ENCODE results near the gene SULT1B1.

Gene SULT1B1

DNA sequence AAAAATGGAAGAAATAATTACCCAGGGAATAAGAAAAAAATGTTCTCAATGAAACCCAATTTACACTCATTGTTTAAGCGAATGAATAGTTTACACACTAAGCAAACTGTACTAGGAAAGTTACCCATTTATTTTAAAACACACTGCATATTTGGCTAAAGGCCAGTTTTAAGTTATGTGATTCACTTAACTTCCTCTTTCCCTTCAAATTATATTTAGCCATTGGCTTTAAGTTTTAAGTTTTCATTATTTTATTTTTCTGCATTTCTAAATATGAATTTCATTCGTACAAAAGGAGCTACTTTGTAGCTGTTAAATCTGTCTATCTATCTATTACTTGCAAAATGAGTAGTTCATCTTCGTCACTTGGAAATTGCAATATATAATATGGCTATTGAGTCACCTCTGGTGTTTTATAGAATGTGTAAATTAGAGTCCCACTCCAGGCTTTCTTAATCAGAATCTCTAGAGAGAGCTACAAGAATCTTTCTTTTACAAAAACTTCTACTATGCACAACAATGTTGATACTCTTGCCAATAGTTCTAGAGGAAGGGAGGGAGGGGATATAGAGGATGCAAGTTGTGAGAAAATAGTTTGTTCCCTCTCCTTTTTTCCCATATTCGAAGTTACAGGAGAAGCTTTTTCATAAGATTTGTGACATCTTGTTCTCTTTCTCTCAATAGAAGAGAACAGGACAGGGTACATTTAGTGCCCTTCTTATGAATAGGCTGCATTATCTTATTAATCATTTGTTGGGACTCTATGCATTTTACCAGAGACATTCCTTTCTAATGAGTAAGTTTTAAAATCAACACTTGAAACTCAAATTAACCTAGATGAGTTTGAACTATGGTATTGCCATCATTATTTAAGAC, 41.8 kb downstream of the SULT1B1 start:
- H4K20me1 ChIP-seq (ENCODE audit: insufficient read depth, low read length): no peaks in the 10 kb centered on the region
- no peaks in the 10 kb centered on the region for H3K4me1 ChIP-seq (ENCODE audit: insufficient read depth, low read length, severe bottlenecking)
- TF ChIP-seq, protein P1, sequence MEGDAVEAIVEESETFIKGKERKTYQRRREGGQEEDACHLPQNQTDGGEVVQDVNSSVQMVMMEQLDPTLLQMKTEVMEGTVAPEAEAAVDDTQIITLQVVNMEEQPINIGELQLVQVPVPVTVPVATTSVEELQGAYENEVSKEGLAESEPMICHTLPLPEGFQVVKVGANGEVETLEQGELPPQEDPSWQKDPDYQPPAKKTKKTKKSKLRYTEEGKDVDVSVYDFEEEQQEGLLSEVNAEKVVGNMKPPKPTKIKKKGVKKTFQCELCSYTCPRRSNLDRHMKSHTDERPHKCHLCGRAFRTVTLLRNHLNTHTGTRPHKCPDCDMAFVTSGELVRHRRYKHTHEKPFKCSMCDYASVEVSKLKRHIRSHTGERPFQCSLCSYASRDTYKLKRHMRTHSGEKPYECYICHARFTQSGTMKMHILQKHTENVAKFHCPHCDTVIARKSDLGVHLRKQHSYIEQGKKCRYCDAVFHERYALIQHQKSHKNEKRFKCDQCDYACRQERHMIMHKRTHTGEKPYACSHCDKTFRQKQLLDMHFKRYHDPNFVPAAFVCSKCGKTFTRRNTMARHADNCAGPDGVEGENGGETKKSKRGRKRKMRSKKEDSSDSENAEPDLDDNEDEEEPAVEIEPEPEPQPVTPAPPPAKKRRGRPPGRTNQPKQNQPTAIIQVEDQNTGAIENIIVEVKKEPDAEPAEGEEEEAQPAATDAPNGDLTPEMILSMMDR (IDR thresholded peaks at IDR 0.05; ENCODE audit: low read length): no peak
- no peak for TF ChIP-seq EZH2 (IDR thresholded peaks at IDR 0.05; ENCODE audit: borderline replicate concordance, low read length)
- no peak overlapping the region for H2AFZ ChIP-seq (ENCODE audit: low read length)
- H3K79me2 ChIP-seq (ENCODE audit: insufficient read depth, low read length): no peaks in the 10 kb centered on the region
- no peaks in the 10 kb centered on the region for H3K36me3 ChIP-seq (ENCODE audit: insufficient read depth, low read length)
- no peaks in the 10 kb centered on the region for H3K27me3 ChIP-seq (ENCODE audit: insufficient read depth, low read length)
- H3K4me3 ChIP-seq (ENCODE audit: low read depth, low read length, poor library complexity, severe bottlenecking): no peak overlapping the region
- no peaks in the 10 kb centered on the region for H3K9me2 ChIP-seq (ENCODE audit: low read depth, low read length)
- H3K9ac ChIP-seq (ENCODE audit: low read length): no peak overlapping the region
- no peak overlapping the region for H3K27ac ChIP-seq (ENCODE audit: low read depth, low read length, poor library complexity, severe bottlenecking)
- no peak overlapping the region for H3K4me2 ChIP-seq (ENCODE audit: low read length)
- H3F3A ChIP-seq (ENCODE audit: insufficient read depth, low read length): no peaks in the 10 kb centered on the region
- H3K9me3 ChIP-seq (ENCODE audit: low read length): no peaks in the 10 kb centered on the region

DNA sequence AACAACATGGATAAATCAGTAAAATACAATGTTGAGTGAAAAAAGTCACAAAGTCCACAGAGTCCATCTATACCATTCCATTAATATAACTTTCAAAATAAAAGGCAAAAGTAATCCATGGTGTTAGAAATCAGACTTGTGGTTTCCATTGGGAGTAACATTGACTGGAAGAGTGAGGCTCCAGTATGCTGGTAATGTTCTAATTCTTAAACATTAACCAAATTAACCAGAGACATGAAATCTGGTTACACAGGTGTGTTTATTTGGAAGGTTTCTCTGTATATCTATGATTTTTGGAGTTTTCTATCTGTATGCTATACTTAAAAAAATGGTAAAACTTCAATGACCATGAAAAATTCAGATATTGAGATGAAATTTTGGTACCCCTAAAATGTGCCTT, 42.6 kb downstream of the SULT1B1 start:
- H3K4me1 ChIP-seq (ENCODE audit: insufficient read depth, low read length, severe bottlenecking): no peaks in the 10 kb centered on the region
- no peak overlapping the region for H3K4me3 ChIP-seq (ENCODE audit: low read depth, low read length, poor library complexity, severe bottlenecking)
- no peak overlapping the region for H3K4me2 ChIP-seq (ENCODE audit: low read length)
- no peaks in the 10 kb centered on the region for H4K20me1 ChIP-seq (ENCODE audit: insufficient read depth, low read length)
- H3K27ac ChIP-seq (ENCODE audit: low read depth, low read length, poor library complexity, severe bottlenecking): no peak overlapping the region
- H3K36me3 ChIP-seq (ENCODE audit: insufficient read depth, low read length): no peaks in the 10 kb centered on the region
- TF ChIP-seq, protein P1 (IDR thresholded peaks at IDR 0.05; ENCODE audit: low read length): no peak
- no peak for TF ChIP-seq EZH2 (IDR thresholded peaks at IDR 0.05; ENCODE audit: borderline replicate concordance, low read length)
- no peaks in the 10 kb centered on the region for H3K79me2 ChIP-seq (ENCODE audit: insufficient read depth, low read length)
- H3F3A ChIP-seq (ENCODE audit: insufficient read depth, low read length): no peaks in the 10 kb centered on the region
- H3K9me3 ChIP-seq (ENCODE audit: low read length): no peaks in the 10 kb centered on the region
- H3K27me3 ChIP-seq (ENCODE audit: insufficient read depth, low read length): no peaks in the 10 kb centered on the region
- H3K9ac ChIP-seq (ENCODE audit: low read length): no peak overlapping the region
- H2AFZ ChIP-seq (ENCODE audit: low read length): no peak overlapping the region
- no peaks in the 10 kb centered on the region for H3K9me2 ChIP-seq (ENCODE audit: low read depth, low read length)

DNA sequence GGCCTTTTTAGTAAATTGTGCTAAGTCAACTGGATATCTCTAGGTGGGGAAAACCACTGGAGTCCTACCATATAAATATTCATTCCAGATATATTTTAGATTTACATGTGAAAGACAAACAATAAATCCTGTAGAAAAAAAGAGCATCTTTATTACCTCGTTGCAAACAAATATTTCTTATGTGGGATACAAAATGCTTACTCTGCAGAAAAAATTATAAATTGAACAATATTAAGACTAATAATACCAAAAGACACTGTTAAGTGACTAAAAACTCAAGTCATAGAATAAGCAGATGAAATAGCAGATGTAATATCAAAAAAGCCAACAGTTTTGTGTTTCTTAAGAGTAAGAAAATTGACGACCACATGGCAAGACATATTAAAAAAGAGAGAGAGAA, 43.8 kb downstream of the SULT1B1 start:
- H3F3A ChIP-seq (ENCODE audit: insufficient read depth, low read length): no peaks in the 10 kb centered on the region
- H3K9me2 ChIP-seq (ENCODE audit: low read depth, low read length): no peaks in the 10 kb centered on the region
- H3K9ac ChIP-seq (ENCODE audit: low read length): no peak overlapping the region
- H2AFZ ChIP-seq (ENCODE audit: low read length): no peak overlapping the region
- H3K27me3 ChIP-seq (ENCODE audit: insufficient read depth, low read length): no peaks in the 10 kb centered on the region
- H3K4me2 ChIP-seq (ENCODE audit: low read length): no peak overlapping the region
- H3K36me3 ChIP-seq (ENCODE audit: insufficient read depth, low read length): no peaks in the 10 kb centered on the region
- H3K4me3 ChIP-seq (ENCODE audit: low read depth, low read length, poor library complexity, severe bottlenecking): no peak overlapping the region
- H4K20me1 ChIP-seq (ENCODE audit: insufficient read depth, low read length): no peaks in the 10 kb centered on the region
- TF ChIP-seq, protein P1 (IDR thresholded peaks at IDR 0.05; ENCODE audit: low read length): no peak
- no peaks in the 10 kb centered on the region for H3K79me2 ChIP-seq (ENCODE audit: insufficient read depth, low read length)
- no peaks in the 10 kb centered on the region for H3K9me3 ChIP-seq (ENCODE audit: low read length)
- H3K4me1 ChIP-seq (ENCODE audit: insufficient read depth, low read length, severe bottlenecking): no peaks in the 10 kb centered on the region
- H3K27ac ChIP-seq (ENCODE audit: low read depth, low read length, poor library complexity, severe bottlenecking): no peak overlapping the region

All from OCI-LY1 (cell line).